GM19238 (cell line): ENCODE results near the gene UBE2QL1.
A peak's percentile ranks its signal among the peaks of the same experiment; 100 is the strongest.

Source experiments
- DNase-seq: peaks from one replicate; pipeline ENCODE4 v3.0.0; 2011; ENCODE audit warnings: low spot score; ENCODE audit not compliant: insufficient read length

Gene UBE2QL1

DNA sequence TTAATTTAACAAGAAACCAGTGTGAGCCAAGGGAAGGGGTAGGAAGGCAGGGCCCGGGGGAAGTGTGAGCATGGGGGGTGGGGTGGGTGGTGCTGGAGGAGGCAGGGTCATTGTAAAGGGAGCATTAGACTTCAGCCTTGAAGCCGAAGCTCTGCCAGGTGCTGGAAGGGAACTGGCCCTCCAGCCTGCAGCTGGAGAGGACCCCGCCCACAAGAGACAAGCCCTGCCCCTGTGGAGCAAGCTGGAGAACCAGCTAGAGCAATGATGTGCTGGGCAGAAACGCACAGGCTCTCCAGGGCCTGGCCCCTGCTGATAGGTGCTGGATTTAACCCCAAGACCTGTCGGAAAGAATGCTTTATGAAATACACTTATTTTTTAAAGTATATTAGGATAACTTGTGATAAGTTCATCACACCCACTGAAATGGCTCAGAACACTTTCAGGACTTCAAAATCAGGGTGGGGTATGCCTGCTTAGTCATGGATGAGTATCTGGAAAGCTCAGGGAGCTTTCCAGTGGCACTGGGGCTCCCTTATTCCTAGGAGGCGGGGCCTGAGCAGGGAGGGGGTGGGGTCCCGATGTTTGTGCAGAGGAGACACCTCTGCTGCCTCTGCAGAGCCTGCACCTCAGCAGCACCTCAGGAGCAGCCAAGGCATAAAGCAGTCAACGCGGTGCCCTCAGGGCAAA, 27.1 kb downstream of the UBE2QL1 start:
- no peak for DNase-seq

DNA sequence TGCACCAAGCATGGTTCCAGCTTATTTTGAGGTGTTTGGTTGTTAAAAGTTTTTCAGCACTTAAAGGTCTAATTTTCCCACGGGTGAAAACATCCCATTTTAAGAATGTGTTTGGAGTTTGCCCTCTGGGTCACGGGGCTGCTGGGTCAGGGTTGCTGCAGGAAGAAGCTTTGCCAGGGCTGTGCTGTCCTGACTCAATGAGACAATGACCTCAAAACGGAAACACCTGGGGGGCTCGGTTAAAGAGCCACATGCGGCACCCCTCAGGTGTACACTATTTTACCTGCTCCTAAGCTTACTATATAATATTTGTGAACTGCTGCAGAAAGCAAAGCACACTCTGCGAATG, 27.6 kb downstream of the UBE2QL1 start:
- no peak for DNase-seq

DNA sequence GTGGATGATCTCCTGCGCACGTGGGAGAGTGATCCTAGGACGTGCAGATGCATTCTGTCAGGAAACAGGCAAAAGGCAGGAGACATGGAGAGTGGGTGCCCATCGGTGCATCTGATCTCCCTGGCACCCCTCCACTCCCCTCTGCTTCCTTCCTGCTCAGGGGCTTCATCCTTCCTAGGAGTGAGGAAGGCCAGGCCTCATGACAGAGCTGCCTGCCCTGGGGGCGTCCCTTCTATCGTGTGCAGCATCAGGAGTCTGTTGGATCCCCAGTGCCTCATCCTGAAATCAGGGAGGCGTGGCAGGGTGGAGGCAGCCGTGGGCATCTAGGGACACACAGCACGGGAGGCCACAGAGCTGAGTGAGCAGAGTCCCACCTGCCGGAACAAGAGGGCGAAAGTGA, 30.1 kb downstream of the UBE2QL1 start:
- DNase-seq: no peak

DNA sequence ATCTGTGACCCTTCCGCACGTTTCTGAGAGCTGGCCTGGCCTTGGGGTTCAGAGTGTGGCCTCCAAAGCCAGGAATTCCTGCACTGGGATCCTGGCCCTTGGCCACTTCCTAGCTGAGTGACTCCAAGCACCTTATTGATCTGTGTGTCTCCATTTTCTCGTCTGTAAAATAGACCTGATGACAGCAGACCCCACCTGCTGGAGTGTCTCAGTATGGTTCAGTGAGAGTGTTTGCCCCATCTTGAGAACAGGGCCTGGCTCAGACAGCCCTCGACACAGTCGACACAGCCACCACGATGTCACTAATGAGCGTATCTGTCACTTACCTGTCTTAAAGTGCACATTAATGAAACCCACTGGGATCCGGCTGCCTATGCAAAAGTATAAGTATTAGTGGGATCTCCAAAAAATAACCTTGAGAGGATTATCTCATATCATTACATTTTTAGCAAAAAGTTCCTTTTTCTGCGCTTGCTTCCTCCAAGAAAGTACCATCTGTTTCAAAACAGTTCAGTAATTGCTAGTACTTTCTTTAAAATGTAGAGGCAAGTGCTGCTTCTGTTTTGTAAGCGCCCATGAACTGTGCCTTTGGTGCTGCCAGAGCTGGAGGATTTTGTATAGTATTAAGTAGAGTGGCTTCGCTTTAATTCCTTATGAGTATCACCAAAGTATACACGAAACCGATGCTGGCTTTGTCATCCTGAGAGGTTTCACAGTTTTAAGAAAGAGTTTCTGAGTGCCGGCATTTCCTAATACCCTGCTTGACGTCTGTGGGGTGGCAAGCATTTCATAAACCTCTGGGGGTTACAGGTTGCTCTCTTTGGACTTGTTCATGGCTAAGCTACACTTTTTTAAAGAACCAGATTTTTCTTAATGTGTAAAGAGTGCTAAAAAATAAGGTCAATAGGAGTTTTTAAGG, 31.7 kb downstream of the UBE2QL1 start:
- peak; percentile 39 for DNase-seq

DNA sequence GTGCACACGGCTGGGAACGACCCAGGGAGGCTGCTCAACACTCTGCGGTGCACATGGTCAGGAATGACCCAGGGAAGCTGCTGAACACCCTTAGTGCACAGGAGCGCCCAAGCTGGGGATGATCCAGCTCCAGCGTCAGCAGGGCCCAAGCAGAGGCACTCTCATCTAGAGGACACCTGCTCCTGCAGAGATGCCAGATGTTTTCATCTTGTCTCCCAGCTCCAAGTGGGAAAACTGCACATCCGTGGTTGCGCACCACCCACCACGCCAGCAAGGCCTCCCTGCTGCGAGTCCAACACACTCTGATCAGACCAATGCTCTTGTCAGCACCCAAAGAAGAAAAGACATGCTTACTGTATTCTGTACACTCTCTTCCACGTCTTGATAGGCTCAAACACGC, 34.1 kb downstream of the UBE2QL1 start:
- no peak for DNase-seq

DNA sequence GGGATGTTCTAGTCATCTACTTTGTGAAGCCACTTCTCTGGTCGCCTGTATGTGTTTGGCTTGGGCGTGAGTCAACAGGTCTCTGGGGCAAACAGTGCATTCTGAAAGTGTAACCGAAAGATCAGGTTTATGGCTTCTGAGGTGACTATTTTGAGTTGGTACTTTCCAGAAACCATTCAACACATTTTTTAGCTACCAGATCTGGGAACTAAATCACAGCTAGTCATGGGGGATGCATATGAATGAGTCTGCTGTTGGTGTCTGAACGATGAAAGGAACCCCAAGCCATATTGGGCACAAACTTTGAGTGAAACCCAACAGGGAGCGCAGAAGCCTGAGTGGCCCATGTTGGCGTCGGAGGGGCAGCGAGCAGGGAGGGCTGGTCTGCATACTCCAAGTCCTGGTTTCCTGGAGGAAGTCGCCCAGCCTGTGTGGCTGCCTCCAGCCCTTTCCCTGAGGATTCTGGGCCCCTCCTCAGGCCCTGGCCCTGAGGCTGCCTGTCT, 35.3 kb downstream of the UBE2QL1 start:
- peak; percentile 70 for DNase-seq

DNA sequence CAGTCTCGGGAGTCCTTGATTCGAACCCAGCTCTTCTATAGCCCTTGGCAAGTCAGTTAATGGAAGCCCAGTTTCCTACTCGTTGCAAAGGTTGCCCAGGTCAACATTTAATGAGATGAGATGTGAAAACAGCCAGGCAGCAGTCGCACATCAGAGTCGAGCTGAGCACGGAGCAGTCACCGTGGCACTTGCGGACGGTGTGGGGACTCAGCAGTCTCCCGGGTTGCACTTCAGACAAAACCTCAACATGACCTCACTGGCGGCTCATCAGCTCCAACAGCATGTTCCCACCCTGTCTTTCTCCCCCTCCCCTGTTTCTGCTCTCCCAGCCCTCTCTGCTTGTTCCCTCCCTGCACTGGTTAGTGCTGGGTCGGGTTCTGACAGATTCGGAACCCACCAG, 35.8 kb downstream of the UBE2QL1 start:
- DNase-seq: no peak

DNA sequence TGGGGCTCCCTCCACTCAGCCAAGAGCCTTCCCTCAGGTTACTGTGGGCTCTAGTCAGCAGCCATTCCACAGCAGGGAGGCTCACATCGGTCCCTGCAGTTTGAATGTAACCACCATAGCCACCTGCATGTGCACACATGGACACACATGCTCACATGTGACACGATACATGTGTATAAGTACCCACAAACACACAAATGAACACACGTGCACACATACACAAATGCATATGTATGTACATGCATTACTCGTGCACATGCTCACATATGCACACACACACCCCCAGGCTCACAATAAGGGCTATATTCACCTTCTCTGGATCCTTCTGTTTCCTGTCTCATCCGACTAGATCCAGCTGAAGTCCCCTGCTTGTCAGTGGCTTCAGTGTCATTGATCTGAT, 36.2 kb downstream of the UBE2QL1 start:
- no peak for DNase-seq

DNA sequence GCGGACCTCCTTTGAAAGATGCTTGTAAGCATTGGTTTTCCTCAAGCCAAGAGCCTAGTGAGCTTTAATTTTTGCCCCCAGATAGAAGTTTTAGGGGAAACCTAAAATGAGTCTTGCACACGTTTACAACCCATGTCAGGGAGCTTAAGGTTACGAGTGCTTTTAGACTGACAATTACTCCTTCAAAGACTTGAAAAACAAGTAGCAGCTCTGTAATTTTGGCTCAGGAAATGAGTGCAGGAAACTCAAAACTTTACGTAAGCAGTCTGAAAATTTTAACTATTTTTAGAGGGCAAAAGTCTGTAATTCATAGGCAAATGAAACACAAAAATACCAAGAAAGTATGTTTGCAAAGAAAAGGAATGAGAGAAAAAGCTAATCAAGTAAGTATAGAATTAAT, 36.8 kb downstream of the UBE2QL1 start:
- DNase-seq: no peak

DNA sequence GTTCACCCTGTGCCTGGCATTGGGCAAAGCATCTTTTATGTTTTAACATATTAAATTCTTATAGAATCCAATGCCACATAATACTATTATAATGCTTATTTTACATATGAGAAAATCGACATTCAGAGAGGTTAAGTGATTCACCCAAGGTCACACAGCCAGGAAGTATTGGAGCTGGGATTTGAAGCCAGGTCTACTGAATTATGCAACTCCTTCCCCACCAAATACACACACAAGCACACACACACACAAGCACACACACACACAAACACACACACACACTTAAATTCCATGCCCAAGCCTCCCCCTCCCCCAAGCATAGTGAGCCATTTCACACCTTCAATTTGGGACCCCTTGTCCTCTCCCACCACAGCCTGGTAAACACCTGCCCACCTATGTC, 37.4 kb downstream of the UBE2QL1 start:
- no peak for DNase-seq

DNA sequence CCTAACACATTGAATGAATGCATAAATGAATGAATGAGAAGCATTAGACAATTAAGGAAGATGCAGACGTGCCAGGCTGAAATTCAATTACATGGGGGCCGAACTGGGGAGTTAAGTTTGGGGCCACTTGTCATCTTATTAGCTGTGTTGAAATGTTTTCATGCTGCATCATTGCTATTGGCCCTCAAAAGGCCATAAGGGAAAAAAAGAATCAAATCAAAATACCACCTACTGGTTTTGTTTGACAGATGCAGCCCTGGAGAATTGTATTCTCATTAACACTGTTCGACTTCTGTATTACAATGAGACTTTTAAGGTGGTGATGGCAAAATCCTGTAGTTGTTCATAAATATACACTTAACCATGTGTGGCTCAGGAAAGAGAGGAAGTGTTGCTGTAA, 38.4 kb downstream of the UBE2QL1 start:
- DNase-seq: no peak

DNA sequence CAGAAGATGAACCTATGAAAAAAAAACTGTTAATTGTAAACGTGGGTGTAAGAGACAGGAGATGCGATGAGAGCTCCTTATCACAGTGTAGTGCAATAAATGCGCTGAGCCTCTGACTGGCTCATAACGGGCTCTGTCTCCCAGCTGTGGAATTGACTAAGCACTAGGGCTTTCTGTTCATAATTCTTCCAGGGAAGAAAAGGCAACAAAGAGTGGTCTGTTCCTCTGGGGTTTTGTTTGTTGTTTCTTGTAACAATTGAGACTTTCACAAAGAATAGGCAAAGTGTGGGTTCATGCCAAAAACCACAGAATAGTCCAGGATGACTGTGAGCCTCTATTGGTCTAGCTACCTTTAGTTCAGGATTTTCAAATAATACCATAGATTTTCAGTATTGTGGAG, 39.4 kb downstream of the UBE2QL1 start:
- DNase-seq: no peak

DNA sequence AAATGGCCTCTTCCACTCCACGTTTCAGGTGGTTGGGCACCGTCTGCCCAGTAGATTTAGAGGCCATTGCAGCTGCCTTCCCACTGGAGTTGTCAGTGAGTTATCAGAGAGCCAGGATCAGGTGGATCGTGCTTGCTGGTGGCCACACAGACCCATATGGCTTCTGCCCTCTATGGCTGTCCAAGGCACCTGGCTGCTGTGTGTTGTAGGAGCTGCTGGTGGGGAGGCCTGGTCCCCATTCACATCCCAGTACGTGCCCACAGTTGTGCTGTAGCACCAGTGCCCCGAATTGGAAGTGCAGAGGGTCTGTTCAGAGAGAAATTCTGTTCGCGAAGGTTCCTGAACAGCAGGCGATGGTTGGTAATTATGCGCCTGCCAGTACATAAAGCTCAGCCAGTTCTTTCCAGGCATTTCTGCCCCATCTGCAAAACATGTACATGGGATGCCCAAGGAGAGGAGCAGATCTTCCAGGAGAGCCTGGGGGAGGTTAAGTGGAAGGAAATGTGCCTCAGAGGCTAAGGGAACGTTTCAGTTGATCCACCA, 41.1 kb downstream of the UBE2QL1 start:
- no peak for DNase-seq

DNA sequence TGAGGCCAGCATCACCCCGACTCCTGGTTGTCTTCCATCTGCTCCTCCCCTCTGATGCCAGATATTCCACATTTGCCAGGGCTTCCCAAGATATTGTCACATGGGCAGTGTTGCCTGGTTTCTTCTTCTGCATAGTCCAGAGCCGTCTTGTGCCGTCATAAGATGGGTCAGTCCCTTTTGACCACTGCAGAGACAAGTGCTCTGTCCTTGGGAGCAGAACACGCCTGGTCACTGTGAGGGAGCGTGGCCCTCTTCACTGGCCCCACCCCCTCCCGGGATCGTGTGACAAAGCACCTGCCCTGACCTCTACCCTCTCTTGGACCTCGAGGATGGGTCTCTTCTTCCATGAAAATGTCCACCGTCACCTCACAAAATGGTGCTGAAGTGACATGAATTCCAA, 41.6 kb downstream of the UBE2QL1 start:
- no peak for DNase-seq

DNA sequence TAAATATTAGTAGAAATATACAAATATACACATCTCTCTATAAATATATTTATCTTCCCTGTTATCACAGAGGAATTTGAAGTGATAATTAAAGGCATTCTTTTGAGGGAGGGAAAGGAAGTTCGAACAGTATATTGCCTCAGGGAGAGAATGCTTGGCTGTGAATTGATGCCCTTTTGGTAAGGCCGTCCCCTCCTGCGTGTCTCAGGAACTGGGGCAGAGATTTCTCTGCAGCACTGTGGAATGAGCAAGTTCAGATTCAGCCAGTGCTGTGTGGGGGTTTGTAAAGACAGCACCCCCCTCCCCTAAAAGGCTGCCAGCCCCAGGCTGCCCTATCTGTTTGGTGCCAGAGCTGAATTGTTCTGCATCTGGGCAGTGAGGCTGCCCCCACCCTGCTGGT, 42.0 kb downstream of the UBE2QL1 start:
- DNase-seq: no peak

DNA sequence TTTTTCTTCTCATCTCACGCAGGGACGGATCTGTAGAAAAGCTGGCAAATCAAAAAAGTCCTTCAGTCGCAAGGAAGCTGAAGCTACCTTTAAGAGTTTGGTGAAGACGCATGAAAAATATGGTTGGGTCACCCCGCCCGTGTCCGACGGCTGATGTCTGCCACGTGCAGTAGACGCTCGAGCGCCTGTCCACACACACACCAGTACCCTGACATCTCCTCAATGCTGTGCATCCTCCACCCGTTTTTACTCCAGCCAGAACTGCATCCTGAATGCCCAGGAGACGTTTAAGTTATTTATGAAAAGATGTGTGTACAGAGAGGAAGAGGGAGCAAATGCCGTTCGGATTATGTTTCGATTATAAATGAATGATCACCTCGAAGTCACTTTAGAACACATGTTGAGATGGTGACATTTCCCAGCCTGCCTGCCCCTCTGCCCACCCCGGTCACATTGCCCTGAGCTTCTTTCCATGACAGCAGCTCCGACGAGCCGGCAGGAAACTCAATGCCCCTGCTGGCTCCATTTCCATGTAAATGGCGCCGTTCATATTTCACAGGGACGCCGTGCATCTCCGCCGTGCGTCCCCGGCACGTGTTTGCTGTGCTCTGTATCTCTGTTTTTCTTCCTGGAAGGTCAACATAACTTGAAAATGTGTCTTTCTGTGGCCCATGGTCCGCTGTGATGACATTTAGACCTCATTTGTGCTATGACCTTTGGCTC, 42.7 kb downstream of the UBE2QL1 start:
- DNase-seq: no peak

DNA sequence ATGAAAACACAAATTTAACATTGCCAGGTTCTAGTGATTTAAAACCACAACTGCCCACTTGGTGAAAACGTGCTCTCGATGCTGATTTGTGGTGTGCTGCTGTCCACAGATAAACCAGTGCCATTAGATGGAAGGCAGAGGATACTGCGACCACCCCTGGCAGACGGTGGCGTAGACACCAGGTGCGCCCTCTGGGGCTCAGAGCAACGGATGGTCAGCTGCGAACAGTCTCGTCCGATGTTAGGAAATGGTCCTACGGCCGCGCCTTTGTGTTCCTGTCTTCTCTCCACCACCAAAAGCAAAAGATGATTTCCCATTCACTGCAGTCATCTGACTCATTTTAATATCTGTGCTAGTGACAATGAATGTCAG, 43.2 kb downstream of the UBE2QL1 start:
- DNase-seq: no peak

DNA sequence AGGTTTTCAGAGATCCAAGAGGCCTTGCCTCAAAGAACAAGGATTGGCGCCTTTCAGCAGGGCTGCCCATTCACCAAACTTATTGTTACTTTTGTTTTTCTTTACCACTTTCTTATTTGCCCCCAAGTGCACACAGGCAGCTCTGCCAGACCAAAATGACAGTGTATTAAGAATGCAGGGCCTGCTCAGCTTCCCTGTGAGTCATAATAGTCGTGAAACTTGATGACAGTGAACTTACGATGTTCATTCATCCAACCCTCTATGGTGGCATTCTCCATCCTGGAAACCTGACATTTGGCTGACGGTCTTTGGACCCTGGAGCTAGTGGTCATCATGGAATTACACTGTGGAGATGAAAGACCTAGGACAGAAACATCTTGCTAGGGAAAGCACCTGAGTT, 44.3 kb downstream of the UBE2QL1 start:
- no peak for DNase-seq

DNA sequence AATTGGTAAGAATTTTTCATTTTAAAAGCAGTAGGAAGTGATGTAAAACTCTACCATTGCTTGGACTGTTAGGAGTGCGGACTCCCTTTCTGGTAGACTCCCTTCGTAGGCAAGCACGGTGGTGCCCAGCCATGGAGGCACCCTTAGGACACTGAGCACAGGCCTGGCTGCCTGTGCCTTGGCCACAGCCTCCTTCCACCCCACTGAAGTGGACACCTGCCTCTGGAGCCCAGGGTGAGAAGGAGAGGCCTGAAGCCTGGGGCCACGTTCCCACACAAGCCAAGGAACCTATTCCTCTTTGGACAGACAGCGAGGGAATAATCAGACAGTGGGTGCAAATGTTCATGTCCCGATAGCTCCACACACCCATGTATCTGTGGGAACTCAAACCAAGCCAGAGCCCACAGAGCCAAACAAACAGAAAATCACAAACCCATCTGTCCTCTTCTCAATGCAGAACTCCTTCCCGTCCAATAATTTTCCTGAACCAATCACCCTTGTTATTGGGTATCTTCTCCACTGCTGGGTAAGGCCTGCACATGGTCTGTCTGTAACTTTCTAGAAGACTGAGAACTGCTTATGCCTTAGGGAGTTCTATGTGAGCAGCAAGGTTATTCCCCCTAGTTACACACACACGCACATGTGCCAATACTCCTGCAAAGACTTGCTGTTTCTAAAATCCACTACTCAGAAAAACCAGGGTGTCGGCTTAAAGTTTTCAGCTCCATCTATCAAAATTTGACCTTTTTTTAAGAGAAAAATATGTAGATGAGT, 45.2 kb downstream of the UBE2QL1 start:
- no peak for DNase-seq

DNA sequence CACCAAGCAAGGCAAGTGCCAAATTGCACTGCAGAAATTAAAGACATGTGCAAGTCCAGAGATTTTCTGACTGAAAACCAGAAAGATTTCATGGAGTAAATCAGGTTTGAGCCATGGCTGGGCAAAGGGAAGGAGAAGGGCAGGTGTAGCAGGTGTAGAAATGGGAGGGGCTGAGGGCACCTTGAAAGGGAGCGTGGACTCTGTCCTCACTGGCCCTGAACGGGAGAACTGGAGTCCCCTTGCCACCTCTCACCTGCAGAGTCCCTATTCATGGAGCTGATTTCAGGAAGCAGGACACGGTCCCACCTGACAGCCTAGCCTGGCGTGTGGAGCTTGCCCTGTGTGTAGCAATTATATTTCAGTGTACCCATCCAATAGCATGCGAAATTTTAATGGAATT, 46.3 kb downstream of the UBE2QL1 start:
- no peak for DNase-seq
